ENCODE measurements around the gene STAM2.
A peak's percentile ranks its signal among the peaks of the same experiment; 100 is the strongest.

The STAM2 gene

GRCh38 chr2:152175368-152176112, at the start of gene STAM2:
Gene STAM2, minus strand, starts transcription at chr2:152175763. Its CDS starts 121 bp downstream, at chr2:152175642.
- Histone ChIP-seq H3K27me3 (ENCODE audit: insufficient read depth, low read length) (no peaks in the 10 kb centered on the region), H3K36me3 (ENCODE audit: insufficient read depth, low read length) (no peaks in the 10 kb centered on the region), H3K4me1 (ENCODE audit: control insufficient read depth, insufficient read depth, low read length, unreplicated experiment) (peaks cover 20% of the 10 kb centered on the region), H3K79me2 (ENCODE audit: control insufficient read depth, insufficient read depth, low read length, unreplicated experiment) (peaks cover 34% of the 10 kb centered on the region), H3K4me3 (ENCODE audit: low read depth, low read length) (peak within 1 kb of the TSS; percentile 83), H2AFZ (ENCODE audit: low read length, unreplicated experiment) (peak within 1 kb of the TSS; percentile 89), H3K27ac (ENCODE audit: low read depth, low read length) (peak within 1 kb of the TSS; percentile 92)

GRCh38 chr2:152223977-152224376, 48.4 kb upstream of the STAM2 start:
- Histone ChIP-seq H3K4me3 (ENCODE audit: low read depth, low read length) (no peak overlapping the region), H3K4me1 (ENCODE audit: control insufficient read depth, insufficient read depth, low read length, unreplicated experiment) (peaks cover 11% of the 10 kb centered on the region), H3K79me2 (ENCODE audit: control insufficient read depth, insufficient read depth, low read length, unreplicated experiment) (no peaks in the 10 kb centered on the region), H2AFZ (ENCODE audit: low read length, unreplicated experiment) (peak overlapping the region; percentile 28), H3K27ac (ENCODE audit: low read depth, low read length) (no peak overlapping the region), H3K36me3 (ENCODE audit: insufficient read depth, low read length) (no peaks in the 10 kb centered on the region), H3K27me3 (ENCODE audit: insufficient read depth, low read length) (no peaks in the 10 kb centered on the region)

- peaks cover 11% of the 10 kb centered on the region for H3K4me1 ChIP-seq (ENCODE audit: control insufficient read depth, insufficient read depth, low read length, unreplicated experiment)
- no peak overlapping the region for H2AFZ ChIP-seq (ENCODE audit: low read length, unreplicated experiment)
- no peaks in the 10 kb centered on the region for H3K79me2 ChIP-seq (ENCODE audit: control insufficient read depth, insufficient read depth, low read length, unreplicated experiment)
- H3K4me3 ChIP-seq (ENCODE audit: low read depth, low read length): no peak overlapping the region
- no peak overlapping the region for H3K27ac ChIP-seq (ENCODE audit: low read depth, low read length)
- H3K27me3 ChIP-seq (ENCODE audit: insufficient read depth, low read length): no peaks in the 10 kb centered on the region
- H3K36me3 ChIP-seq (ENCODE audit: insufficient read depth, low read length): no peaks in the 10 kb centered on the region
These were observed 47.5 kb upstream of the STAM2 start for GRCh38 chr2:152222975-152223637.

GRCh38 chr2:152221839-152222238, 46.3 kb upstream of the STAM2 start:
- Histone ChIP-seq H2AFZ (ENCODE audit: low read length, unreplicated experiment) (no peak overlapping the region), H3K27me3 (ENCODE audit: insufficient read depth, low read length) (no peaks in the 10 kb centered on the region), H3K36me3 (ENCODE audit: insufficient read depth, low read length) (no peaks in the 10 kb centered on the region), H3K4me3 (ENCODE audit: low read depth, low read length) (no peak overlapping the region), H3K79me2 (ENCODE audit: control insufficient read depth, insufficient read depth, low read length, unreplicated experiment) (no peaks in the 10 kb centered on the region), H3K4me1 (ENCODE audit: control insufficient read depth, insufficient read depth, low read length, unreplicated experiment) (peaks cover 6% of the 10 kb centered on the region), H3K27ac (ENCODE audit: low read depth, low read length) (no peak overlapping the region)

- Histone ChIP-seq H3K36me3 (ENCODE audit: insufficient read depth, low read length) (no peaks in the 10 kb centered on the region), H3K27me3 (ENCODE audit: insufficient read depth, low read length) (no peaks in the 10 kb centered on the region), H3K79me2 (ENCODE audit: control insufficient read depth, insufficient read depth, low read length, unreplicated experiment) (no peaks in the 10 kb centered on the region), H3K4me3 (ENCODE audit: low read depth, low read length) (no peak overlapping the region), H2AFZ (ENCODE audit: low read length, unreplicated experiment) (no peak overlapping the region), H3K27ac (ENCODE audit: low read depth, low read length) (no peak overlapping the region), H3K4me1 (ENCODE audit: control insufficient read depth, insufficient read depth, low read length, unreplicated experiment) (peaks cover 6% of the 10 kb centered on the region)
These were observed 43.7 kb upstream of the STAM2 start for GRCh38 chr2:152219077-152219828.

GRCh38 chr2:152201466-152201830, 25.9 kb upstream of the STAM2 start:
- peak overlapping the region; percentile 80 for H3K27ac ChIP-seq (ENCODE audit: low read depth, low read length)

GRCh38 chr2:152200565-152201465, 25.3 kb upstream of the STAM2 start:
- Histone ChIP-seq H3K27ac (ENCODE audit: low read depth, low read length) (peak overlapping the region; percentile 80), H3K4me3 (ENCODE audit: low read depth, low read length) (peak overlapping the region; percentile 55), H3K79me2 (ENCODE audit: control insufficient read depth, insufficient read depth, low read length, unreplicated experiment) (no peaks in the 10 kb centered on the region), H3K36me3 (ENCODE audit: insufficient read depth, low read length) (no peaks in the 10 kb centered on the region), H2AFZ (ENCODE audit: low read length, unreplicated experiment) (peak overlapping the region; percentile 84), H3K4me1 (ENCODE audit: control insufficient read depth, insufficient read depth, low read length, unreplicated experiment) (peaks cover 16% of the 10 kb centered on the region), H3K27me3 (ENCODE audit: insufficient read depth, low read length) (no peaks in the 10 kb centered on the region)

More at GRCh38 chr2:152201466-152201830, 25.9 kb upstream of the STAM2 start:
- H3K79me2 ChIP-seq (ENCODE audit: control insufficient read depth, insufficient read depth, low read length, unreplicated experiment): no peaks in the 10 kb centered on the region
- no peaks in the 10 kb centered on the region for H3K36me3 ChIP-seq (ENCODE audit: insufficient read depth, low read length)
- H2AFZ ChIP-seq (ENCODE audit: low read length, unreplicated experiment): no peak overlapping the region
- H3K4me1 ChIP-seq (ENCODE audit: control insufficient read depth, insufficient read depth, low read length, unreplicated experiment): peaks cover 16% of the 10 kb centered on the region
- H3K4me3 ChIP-seq (ENCODE audit: low read depth, low read length): no peak overlapping the region
- H3K27me3 ChIP-seq (ENCODE audit: insufficient read depth, low read length): no peaks in the 10 kb centered on the region

- peak overlapping the region; percentile 55; the same call in 1 of the 2 replicates for H3K4me3 ChIP-seq (ENCODE audit: low read depth, low read length)
- no peaks in the 10 kb centered on the region for H3K79me2 ChIP-seq (ENCODE audit: control insufficient read depth, insufficient read depth, low read length, unreplicated experiment)
- no peaks in the 10 kb centered on the region for H3K36me3 ChIP-seq (ENCODE audit: insufficient read depth, low read length)
- H3K27me3 ChIP-seq (ENCODE audit: insufficient read depth, low read length): no peaks in the 10 kb centered on the region
- H3K27ac ChIP-seq (ENCODE audit: low read depth, low read length): peak overlapping the region; percentile 80
- H2AFZ ChIP-seq (ENCODE audit: low read length, unreplicated experiment): peak overlapping the region; percentile 16
- peaks cover 16% of the 10 kb centered on the region for H3K4me1 ChIP-seq (ENCODE audit: control insufficient read depth, insufficient read depth, low read length, unreplicated experiment)
These were observed 24.5 kb upstream of the STAM2 start for GRCh38 chr2:152200101-152200500.

- Histone ChIP-seq H3K36me3 (ENCODE audit: insufficient read depth, low read length) (no peaks in the 10 kb centered on the region), H3K4me3 (ENCODE audit: low read depth, low read length) (no peak overlapping the region), H3K4me1 (ENCODE audit: control insufficient read depth, insufficient read depth, low read length, unreplicated experiment) (peaks cover 16% of the 10 kb centered on the region), H2AFZ (ENCODE audit: low read length, unreplicated experiment) (no peak overlapping the region), H3K27me3 (ENCODE audit: insufficient read depth, low read length) (no peaks in the 10 kb centered on the region), H3K27ac (ENCODE audit: low read depth, low read length) (no peak overlapping the region), H3K79me2 (ENCODE audit: control insufficient read depth, insufficient read depth, low read length, unreplicated experiment) (no peaks in the 10 kb centered on the region)
These were observed 22.9 kb upstream of the STAM2 start for GRCh38 chr2:152198499-152198898.

Measured in ACC112 (cell line).